ENCODE measurements around the gene COL5A3. TPM values are rescaled to one million over a fixed set of nuclear protein-coding genes. Genes with fewer than 3 reads are reported as not detected.
"Not testable (repeated sequence)": the region's sequence is repeated elsewhere in the genome, so short reads cannot be mapped to it uniquely, and the experiment has no call there.

The COL5A3 gene
- polyA plus RNA-seq (ENCODE audit: insufficient read length), result 67.4 TPM

DNA sequence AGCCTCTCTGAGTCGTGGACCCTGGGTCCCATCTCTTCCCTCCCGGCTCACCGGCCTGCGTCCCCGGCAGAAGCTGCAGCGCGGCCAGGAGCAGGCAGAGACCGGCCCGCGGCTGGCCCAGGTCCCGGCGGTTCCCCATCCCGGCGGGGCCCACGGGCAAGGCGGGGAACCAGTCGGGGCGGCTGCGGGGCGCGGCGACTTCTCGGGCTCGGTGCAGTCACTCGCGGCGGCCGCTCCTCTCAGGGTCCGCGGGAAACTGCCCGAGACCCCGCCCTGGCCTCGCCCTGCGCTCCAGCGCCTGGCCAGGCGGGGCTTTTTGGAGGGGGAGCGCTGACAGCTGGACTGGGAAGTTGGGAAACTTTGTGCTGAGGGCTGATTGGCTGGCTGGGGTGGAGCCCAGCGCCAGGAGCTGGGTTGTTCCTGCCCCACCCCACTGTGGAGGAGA is at the start of gene COL5A3:
TSS of gene COL5A3 (minus strand) at position 258 of the 445 bp plus-strand sequence. CDS start at position 139, 119 bp downstream.
- DNase-seq (ENCODE audit: low read depth), result no peak

DNA sequence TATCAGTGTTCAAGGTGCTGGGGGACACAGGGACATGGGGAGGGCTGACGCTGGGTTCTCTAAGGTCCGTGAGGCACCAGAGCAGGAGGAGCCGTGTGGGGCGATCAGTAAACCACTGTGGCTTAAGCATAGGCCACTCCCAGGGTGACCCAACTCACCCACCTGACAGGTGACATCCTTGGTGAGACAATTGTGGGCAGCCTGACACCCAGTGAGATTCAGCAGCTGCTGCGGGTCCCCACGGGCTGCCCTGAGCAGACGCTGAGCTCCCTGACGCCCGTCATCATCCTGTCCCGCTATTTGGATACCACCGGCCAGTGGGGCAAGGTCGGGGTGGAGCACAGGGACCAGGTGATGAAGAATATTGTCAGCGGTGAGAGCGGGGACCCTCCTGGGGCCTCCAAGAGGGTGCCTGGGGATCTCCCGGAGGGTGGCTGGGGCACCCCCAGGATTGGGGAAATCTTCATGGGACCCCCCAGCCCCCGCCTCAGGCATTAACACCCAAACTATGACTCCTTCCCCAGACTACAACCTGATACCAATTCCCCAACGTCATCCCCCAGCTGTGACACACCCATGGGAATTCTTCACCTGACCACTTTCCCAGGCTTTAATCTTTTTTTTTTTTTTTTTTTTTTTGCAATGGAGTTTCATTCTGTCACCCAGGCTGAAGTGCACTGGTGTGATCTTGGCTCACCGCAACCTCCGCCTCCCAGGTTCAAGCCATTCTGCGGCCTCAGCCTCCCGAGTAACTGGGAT is 42.5 kb upstream of the COL5A3 start:
- no peak for DNase-seq (ENCODE audit: low read depth)

DNA sequence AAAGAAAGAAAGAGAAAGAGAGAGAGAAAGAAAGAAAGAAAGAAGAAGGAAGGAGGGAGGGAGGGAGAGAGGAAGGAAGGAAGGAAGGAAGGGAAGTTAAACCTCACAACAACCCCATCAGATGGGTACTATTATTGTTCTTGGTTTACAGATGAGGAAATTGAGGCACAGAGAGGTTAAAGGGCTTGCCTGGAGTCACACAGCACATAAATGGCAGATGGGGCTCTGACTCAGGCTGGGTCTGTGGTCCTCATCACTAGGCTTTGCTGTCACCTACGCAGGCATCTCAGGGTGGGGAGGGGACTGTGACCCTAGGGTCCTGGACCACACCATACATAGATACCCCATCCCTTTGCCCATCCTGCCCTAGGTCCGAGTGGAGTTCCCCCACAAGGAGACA is 39.3 kb upstream of the COL5A3 start:
- no peak for DNase-seq (ENCODE audit: low read depth)

DNA sequence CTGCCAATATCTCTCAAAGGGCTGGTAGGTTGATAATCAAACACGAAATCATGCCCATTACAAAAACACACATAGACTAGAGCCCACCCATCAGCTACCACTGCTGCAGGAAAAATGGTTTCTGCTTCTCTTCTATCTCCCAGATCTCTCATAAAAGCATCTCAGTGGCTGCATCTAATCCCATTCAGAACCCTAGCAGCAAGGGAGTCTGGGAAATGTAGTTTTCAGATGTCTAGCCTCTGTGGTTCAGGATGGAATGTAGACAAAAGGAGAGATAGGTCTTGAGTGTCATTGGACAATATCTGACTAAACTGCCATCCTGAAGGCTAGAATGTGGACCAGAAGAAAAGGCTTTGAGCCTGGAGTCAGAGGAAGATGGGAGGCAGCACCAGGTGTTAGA is 35.1 kb upstream of the COL5A3 start:
- DNase-seq (ENCODE audit: low read depth), result no peak

DNA sequence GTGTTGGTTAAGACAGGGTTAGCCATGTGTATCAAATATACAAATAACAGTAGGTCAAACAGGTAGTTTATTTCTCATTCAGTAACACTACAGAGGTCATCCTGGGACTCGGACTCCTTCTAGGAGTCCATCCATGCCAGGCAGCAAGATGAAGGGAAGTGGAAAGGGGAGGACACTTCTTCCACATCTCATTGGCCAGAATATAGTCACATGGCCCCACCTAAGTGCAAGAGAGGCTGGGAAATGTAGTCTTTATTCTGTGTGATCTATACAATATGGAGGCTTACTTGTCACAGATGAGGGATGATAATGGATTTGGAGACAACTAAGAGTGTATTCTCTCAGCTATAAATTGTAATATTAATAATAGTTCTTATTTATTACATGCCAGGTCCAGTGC is 34.1 kb upstream of the COL5A3 start:
- DNase-seq (ENCODE audit: low read depth), result no peak

DNA sequence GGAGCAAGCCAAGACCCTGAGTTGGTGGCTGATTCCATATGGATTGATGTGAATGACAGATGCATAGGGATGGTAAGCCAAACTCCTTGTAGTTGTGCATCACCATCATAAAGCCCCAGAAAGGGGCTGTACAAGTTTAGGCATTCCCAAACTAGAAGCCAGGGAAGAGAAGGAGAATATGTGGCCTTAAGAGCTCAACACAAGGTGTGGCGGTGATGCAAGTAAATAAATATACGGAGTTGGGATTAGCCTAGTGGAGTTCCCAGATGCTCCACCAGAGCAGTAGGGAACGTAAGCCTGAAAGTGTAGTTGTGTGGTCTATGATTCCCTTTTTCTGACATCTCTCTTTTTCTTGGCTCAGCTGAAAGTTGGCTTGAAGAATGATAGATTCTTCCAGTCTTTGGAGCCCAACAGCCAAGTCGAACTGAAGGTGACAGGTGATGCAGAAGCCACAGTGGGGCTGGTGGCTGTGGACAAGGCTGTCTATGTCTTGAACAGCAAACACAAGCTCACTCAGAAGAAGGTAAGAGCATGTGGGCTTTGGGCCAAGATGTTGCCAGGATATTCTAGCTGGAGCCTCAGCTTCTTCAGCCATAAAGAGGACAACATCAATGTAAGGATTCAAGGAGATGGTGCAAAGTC is 33.1 kb upstream of the COL5A3 start:
- no peak for DNase-seq (ENCODE audit: low read depth)

DNA sequence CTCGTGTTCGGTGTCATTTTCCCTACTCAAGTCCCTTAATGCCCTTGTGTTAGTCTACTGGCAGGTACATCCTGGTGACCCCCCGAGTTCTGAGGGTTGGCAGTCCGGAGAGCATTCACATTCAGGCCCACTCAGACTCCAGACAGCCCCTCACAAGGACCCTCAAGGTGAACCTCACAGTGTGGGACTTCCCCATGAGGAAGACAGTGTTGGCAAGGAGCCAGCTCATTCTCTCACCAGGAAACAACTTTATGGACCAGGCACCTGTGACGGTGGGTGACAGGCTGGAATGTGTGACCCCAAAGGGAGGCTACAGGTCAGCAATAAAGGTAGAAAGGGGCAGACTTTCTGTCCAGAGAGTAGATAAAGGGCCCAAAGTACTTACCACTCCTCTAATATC is 27.5 kb upstream of the COL5A3 start:
- DNase-seq (ENCODE audit: low read depth), result no peak

DNA sequence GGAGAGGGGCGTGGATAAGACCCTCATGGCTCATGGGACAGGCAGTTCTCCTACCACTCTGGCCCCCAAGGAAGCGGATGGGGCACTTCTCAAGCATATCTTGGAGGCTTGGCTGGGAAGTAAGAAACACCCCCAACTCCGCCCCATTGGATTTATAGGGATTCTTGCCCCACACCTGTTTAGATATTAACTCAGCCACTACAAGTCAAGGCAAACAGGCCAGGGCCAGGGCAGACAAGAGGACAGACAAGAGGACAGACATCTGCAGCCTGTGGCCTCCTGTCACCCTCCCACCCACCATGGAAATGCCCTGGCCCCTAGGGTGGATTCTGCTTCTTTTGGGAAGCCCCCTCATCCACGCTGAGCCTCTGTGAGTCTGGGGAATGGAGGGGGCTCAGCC is 27.1 kb upstream of the COL5A3 start:
- no peak for DNase-seq (ENCODE audit: low read depth)

DNA sequence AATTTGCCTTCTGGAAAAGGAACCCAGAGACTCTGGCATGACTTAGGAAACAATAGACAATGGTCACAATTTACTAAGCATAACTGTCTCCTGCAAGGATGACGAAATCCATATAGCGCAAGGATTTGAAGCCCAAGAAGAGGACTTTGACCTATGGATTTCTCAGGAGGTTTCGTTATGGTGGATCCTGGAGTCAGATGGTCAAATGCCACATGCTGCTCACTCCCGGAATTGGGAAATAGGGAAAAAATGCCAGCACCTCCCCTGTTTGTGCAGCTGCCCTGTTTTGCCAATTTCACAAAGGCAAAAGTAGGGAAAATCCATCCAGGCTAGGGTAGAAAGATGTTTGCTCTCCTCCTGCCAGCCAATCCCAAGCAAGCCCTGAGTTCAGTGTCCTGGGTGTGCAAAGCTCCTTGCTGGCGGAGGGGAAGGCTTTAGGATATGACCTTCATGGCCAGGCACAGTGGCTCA is 26.3 kb upstream of the COL5A3 start:
- no peak for DNase-seq (ENCODE audit: low read depth)

DNA sequence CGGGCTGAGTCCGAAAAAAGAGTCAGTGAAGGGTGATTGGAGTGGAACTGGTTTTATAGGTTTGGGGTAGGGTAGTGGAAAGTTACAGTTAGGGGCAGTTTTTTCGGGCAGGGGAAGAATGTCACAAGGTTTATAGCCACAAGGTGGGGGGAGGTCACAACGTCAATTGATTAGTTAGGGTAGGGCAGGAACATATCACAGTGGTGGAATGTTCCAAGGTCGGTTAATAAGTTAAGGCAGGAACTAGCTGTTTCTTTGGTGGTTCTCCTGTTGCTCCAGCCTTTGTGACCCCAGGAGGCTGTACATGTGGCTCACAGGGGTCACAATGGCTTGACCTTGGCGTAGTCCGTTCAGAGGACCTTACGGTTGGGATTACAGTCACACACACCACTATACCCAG is 23.3 kb upstream of the COL5A3 start:
- DNase-seq (ENCODE audit: low read depth), result no peak

DNA sequence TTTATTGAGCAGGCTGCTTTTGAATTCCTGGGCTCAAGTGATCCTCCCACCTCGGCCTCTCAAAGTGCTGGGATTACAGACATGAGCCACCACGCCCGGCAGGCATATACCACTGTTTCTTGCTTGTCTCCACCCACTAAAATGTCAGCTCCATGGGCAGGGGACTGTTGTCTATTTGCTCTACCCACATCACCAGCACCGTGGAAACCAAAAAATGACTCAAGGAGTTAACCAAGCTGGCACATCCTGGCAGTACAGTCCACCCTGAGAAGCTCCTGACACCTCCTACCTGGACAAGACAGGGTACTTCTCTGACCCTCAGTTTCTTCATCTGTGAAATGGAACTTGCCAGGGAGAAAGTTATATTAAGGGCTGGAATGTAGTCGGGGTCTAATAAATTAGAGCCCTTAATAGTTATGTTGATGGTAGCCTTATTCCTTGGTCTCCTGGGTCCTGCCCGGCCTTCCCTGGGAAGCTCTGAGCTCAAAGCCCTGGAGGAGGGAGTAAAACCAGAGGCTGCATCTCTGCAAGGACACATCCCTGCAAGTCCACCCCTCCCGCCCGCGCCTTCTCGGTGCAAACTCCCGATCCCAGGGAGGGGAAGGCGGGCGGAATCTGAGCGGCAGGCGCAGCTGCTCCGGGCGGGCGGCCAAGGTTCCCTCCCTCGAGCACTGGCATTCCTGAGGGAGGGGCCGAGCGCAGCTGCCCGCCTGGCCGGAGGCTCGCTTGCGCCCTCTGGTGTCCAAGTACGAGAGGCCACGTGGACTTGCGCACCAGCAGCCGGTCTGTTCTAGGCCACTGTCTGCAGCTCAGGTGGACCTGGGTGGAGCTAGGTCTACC is 17.1 kb upstream of the COL5A3 start:
- peak; percentile 76 for DNase-seq (ENCODE audit: low read depth)

DNA sequence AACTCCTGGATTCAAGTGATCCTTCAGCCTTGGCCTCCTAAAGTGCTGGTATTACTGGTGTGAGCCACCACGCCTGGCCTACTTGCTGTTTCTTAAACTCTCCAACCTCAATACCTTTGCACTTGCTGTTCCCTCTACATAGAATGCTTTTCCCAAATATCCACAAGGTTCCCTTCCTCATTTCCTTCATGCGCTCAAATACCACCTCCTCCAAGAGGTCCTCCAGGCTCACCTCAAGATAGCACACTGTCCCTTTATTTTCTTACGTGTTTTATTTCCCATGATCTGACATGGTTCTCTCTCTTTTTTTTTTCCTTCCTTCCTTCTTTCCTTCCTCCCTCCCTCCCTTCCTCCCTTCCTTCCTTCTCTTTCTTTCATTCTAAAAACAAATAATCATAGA is 16.4 kb upstream of the COL5A3 start:
- no peak for DNase-seq (ENCODE audit: low read depth)

DNA sequence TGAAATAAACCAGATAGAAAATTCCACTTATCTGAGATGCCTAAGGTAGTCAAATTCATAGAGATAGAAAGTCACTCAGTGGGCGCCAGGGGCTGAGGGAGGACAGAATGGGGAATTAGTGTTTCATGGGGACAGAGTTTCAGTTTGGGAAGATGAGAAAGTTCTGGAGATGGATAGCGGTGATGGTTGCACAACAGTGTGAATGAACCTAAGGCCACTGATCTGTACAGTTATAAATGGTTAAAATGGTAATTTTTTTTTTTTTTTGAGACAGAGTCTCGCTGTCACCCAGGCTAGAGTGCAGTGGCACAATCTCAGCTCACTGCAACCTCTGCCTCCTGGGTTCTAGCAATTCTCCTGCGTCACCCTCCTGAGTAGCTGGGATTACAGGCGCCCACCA is 12.8 kb upstream of the COL5A3 start:
- DNase-seq (ENCODE audit: low read depth), result not testable (repeated sequence)

DNA sequence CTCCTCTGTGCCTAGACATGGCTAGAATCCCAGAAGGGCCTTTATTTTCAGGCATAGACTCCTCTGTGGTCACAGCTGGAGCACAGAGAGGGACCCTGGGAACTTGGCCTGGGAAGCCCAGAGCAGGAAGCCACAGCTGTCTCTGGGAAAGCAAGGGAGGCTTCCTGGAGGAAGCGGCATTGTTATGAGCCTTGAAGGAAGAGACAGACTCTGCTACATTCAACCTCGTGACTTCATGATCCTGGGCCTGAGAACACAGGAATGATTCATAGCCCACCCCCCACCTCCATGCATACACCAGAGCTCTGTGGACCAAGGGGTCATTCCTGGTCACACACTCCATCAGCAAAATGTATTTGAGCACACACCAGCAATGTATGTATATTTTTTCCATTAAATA is 11.6 kb upstream of the COL5A3 start:
- DNase-seq (ENCODE audit: low read depth), result no peak

DNA sequence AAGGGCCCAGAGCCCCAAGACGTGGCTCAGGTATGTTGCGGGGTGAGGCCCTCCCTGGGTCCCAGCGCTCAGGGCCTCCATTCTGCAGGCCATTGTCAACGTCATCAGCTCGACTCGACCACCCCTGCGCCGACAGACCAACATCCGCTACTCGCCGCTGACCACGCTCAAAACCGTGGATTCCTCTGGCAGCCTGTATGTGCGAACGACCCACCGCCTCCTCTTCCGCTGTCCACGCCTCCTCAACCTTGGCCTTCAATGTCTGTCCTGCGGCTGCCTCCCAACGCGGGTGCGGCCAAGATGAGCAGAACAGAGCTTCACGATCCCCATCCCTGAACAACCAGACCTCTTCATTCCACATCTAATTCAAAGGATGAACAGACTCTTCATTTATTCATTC is 11.1 kb upstream of the COL5A3 start:
- DNase-seq (ENCODE audit: low read depth), result no peak

DNA sequence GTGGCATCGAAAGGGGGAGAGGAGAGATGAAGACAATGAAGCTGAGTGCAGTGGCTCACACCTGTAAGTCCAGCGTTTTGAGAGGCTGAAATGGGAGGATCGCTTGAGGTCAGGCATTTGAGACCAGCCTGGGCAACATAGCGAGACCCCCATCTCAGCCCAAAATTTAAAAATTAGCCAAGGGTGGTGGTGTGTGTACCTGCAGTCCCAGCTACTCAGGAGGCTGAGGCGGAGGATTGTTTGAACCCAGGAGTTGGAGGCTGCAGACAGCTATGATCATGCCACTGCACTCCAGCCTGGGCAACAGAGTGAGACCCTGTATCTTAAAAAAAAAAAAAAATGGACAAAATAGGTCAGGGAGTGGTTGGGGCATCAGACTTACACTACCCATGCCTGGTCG is 10.5 kb upstream of the COL5A3 start:
- DNase-seq (ENCODE audit: low read depth), result no peak

DNA sequence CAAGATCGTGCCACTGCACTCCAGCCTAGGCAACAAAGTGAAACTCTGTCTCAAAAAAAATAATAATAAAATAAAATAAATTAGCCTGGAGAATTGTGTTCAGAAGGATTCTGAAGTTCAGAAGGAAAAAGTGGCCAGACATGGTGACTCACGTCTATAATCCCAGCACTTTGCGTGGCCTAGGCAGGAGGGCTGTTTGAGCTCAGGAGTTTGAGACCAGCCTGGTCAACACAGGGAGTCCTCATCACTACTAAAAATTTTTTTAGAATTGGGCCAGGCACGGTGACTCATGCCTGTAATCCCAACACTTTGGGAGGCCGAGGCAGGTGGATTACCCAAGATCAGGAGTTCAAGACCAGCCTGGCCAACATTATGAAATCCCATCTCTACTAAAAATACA is 8.9 kb upstream of the COL5A3 start:
- no peak for DNase-seq (ENCODE audit: low read depth)

DNA sequence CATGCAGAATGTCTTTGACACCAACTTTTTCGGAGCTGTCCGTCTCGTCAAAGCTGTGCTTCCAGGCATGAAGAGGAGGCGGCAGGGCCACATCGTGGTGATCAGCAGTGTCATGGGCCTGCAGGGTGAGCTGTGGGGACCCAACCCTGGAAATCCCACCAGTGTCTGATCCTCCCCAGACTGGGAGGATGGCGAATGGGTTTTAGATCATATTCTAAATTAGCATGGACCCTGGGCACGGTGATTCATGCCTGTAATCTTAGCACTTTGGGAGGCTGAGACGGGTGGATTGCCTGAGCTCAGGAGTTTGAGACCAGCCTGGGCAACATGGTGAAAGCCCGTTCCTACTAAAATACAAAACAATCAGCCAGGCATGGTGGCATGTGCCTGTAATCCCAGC is 8.5 kb upstream of the COL5A3 start:
- DNase-seq (ENCODE audit: low read depth), result no peak

DNA sequence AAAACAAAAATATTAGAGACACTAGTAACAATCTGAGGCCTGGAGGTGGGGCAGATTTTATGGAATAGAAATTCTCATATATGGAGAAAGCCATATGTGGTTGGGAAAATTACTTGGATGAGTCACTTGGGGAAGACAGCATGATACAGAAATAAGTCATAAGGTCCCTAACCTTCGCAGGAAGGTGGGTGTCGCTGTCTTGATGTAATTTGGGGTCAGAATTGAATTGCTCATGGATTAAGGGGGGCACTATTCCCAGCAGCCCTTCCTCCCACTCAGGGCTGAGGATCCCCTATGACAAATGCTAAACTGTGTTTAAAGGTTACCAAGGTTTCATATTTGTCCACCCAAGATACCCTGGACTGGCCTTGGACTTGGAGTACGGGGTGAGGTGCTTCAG is 8.0 kb upstream of the COL5A3 start:
- DNase-seq (ENCODE audit: low read depth), result no peak

DNA sequence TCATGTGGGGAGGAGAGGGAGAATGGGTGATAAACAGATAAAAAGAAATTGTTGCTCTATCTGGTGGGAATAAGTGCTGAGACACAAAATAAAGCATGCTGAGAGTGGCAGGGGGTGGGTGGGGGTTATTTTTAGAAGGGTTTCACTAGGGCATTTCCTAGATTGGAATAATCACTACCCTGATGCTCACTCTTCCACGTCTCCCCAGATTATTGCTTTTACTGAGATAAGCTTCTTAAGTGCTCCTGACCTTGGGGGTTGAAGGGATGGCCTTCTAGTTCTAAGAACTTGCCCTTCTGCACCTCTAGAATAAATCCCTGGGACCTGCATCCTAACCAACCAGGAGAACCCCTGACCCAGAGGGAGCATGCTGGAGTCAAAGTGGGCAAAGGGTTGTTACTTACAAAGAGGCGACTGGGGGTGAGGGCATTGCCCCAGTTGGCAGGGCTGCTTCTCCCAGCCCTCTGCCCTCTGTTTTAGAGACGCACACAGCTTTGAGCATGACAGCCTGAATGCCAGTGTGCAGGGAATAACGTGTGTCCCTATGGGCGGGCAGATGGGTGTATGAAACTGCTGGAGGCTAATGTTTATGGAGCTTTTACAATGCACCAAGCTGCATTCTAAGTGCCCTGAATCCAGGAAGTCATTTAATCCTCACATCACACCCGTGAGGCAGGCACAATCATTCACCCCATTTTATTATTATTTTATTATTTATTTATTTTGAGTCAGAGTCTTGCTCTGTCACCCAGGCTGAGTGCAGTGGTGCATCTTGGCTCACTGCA is 3.7 kb upstream of the COL5A3 start:
- DNase-seq (ENCODE audit: low read depth), result no peak

DNA sequence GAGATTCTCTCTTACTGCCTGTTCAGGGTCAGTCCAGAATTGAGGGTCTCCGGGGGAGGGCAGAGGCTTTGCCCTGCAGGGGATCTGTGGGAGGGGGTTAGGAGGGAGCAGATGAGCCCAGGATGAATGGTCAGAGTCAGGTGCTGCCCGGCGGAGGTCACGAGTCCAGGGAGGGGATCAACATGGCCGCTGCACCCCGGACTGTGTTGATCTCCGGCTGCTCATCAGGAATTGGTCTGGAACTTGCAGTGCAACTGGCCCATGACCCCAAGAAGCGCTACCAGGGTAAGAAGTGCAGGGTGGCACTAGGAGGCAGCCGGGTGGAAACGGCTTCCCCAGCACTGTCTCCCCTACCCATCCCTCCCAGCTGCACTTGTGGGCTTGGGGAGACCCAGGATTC is 3.0 kb upstream of the COL5A3 start, which contains the start of gene RDH8:
TSS of gene RDH8 (plus strand) at position 168 of the 400 bp plus-strand sequence. CDS start at position 183, 15 bp downstream.
- no peak for DNase-seq (ENCODE audit: low read depth)

Data from forelimb muscle (tissue), 1 donor.